Measurements from ENCODE around the gene NPEPPS. TPM values are rescaled to one million over a fixed set of nuclear protein-coding genes. Genes with fewer than 3 reads are reported as not detected.

The NPEPPS gene
- total RNA-seq, 1 donor from 2014 or later = 96.5 TPM

DNA sequence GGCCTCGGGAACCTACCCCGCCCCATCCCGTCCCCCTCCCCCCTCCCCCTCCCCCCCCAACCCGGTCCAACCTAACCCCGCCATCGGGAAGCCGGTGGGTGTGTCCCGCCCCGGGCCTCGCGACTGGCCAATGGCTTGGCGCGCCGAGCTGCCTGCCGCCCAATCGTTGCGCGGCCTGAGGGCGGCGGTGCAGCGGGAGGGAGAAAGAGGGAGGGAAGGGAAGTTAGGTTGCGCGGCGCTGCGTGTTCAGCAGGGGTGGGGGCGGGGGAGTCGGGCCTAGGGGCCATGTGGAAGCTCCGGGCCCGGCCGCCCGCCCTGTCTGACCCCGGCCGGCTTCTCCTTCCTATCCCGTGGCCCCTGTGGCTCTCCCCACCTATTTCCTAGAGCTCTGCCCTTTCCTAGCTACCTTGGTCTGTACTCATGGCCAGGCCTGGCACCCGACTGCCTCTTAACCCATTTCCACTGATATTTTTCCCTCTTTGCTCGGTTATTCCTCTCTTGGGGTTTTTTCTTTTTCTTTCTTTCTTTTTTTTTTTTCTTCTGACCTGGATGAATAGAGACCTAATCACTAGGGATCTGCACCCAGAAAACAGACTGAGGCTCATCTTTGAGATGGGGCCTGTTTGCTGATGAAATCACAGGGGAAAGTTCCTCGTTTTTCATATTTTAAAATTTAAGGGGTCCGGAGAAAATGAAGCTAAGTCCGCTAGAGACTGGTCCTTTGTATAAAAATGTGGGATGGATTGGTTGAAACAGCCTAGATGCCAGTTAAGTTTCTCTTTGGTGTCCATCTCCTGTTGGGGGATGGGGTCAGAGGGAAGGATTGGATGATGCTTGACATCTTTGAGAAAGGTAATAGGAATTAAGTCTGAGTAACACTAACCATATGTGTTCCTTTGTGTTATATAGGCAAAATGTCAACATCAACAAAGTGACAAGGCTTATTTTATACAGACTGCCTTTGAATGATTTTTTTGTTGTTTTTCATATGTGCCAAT lies 119.9 kb downstream of the NPEPPS start:
- TF ChIP-seq, protein P1, sequence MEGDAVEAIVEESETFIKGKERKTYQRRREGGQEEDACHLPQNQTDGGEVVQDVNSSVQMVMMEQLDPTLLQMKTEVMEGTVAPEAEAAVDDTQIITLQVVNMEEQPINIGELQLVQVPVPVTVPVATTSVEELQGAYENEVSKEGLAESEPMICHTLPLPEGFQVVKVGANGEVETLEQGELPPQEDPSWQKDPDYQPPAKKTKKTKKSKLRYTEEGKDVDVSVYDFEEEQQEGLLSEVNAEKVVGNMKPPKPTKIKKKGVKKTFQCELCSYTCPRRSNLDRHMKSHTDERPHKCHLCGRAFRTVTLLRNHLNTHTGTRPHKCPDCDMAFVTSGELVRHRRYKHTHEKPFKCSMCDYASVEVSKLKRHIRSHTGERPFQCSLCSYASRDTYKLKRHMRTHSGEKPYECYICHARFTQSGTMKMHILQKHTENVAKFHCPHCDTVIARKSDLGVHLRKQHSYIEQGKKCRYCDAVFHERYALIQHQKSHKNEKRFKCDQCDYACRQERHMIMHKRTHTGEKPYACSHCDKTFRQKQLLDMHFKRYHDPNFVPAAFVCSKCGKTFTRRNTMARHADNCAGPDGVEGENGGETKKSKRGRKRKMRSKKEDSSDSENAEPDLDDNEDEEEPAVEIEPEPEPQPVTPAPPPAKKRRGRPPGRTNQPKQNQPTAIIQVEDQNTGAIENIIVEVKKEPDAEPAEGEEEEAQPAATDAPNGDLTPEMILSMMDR (conservative IDR thresholded peaks at IDR 0.05; ENCODE audit: low read depth, low read length) = no peak
- peak; percentile 18 for DNase-seq (ENCODE audit: low read depth)
- H3K4me3 ChIP-seq (ENCODE audit: low read depth, low read length) = peak overlapping the region; percentile 86

GRCh38 chr17:47651704-47652103 lies 120.8 kb downstream of the NPEPPS start:
- no peak for DNase-seq (ENCODE audit: low read depth)
- TF ChIP-seq, protein P1 (conservative IDR thresholded peaks at IDR 0.05; ENCODE audit: low read depth, low read length) = no peak
- H3K4me3 ChIP-seq (ENCODE audit: low read depth, low read length) = no peak overlapping the region

DNA sequence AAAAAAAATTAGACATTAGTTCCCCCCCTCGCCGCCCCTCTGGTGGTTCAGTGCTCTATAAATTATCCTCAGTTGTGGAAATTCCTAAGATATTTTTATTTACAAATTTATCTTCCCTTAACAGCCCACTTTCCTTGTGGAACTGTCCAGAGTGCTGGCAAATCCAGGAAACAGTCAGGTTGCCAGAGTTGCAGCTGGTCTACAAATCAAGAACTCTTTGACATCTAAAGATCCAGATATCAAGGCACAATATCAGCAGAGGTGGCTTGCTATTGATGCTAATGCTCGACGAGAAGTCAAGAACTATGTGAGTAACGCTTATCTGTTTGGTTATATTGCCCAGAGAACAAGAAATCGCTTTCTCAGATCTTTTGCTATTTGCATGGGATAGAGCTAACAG lies 121.7 kb downstream of the NPEPPS start:
- H3K4me3 ChIP-seq (ENCODE audit: low read depth, low read length) = no peak overlapping the region
- TF ChIP-seq, protein P1 (conservative IDR thresholded peaks at IDR 0.05; ENCODE audit: low read depth, low read length) = no peak
- DNase-seq (ENCODE audit: low read depth) = no peak

DNA sequence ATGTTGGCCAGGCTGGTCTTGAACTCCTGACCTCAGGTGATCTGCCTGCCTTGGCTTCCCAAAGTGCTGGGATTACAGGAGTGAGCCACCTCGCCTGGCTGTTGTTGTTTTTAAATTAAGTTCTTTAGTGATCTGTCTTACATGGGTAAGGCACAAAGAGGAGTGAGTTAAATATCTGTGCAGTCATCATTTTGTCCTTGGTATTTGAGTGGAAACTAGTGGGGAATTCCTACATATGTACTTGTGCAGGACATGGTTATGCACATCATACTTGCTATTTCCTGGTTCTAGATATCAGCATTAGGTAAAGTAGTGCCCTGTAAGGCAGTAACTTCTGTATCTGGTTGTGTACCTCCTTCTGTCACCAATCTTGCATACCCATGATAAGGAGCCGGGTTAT lies 122.5 kb downstream of the NPEPPS start:
- DNase-seq (ENCODE audit: low read depth) = no peak
- no peak overlapping the region for H3K4me3 ChIP-seq (ENCODE audit: low read depth, low read length)
- TF ChIP-seq, protein P1 (conservative IDR thresholded peaks at IDR 0.05; ENCODE audit: low read depth, low read length) = no peak

GRCh38 chr17:47654991-47655390 lies 124.1 kb downstream of the NPEPPS start:
- DNase-seq (ENCODE audit: low read depth) = no peak
- TF ChIP-seq, protein P1 (conservative IDR thresholded peaks at IDR 0.05; ENCODE audit: low read depth, low read length) = no peak
- H3K4me3 ChIP-seq (ENCODE audit: low read depth, low read length) = no peak overlapping the region

DNA sequence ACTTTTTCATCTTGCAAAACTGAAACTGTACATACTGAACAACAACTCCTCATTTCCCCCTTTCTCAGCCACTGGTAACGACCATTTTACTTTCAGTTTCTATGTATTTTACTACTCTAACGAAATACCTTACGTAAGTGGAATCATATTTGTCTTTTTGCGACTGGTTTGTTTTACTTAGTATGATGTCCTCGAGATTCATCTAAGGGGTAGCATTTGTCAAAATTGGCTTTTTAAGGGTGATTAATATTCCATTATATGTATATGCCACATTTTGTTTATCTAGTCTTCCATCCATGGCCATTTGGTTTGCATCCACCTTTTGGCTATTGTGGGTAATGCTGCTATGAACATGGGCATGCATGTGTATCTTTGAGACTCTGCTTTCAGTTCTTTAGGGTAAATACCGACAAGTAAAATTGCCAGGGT lies 129.2 kb downstream of the NPEPPS start:
- no peak overlapping the region for H3K4me3 ChIP-seq (ENCODE audit: low read depth, low read length)
- TF ChIP-seq, protein P1 (conservative IDR thresholded peaks at IDR 0.05; ENCODE audit: low read depth, low read length) = no peak
- DNase-seq (ENCODE audit: low read depth) = no peak

All from epithelial cell of proximal tubule (primary cell).